Loucy (cell line): ENCODE results near the gene KDELR3.

Experiments used
- H2AFZ ChIP-seq: fragments of 200-600 bp; sonication (generic); 2 replicates; pipeline ENCODE4 v1.6.0; 2016; ENCODE audit warnings: antibody characterized with exemption, mild to moderate bottlenecking, low read length, moderate library complexity
- H3F3A ChIP-seq: fragments of 200-600 bp; 2 replicates; pipeline ENCODE4 v1.6.0; 2016; ENCODE audit warnings: antibody characterized with exemption, low read depth, mild to moderate bottlenecking
- H3K27me3 ChIP-seq: fragments of 200-600 bp; sonication (generic); 2 replicates; pipeline ENCODE4 v1.6.1; 2014; ENCODE audit warnings: low read length, mild to moderate bottlenecking; ENCODE audit not compliant: insufficient read depth, poor library complexity, severe bottlenecking
- H3K36me3 ChIP-seq: fragments of 200-600 bp; sonication (generic); 2 replicates; pipeline ENCODE4 v1.6.1; 2016; ENCODE audit warnings: low read length; ENCODE audit not compliant: insufficient read depth
- H3K4me1 ChIP-seq: fragments of 200-600 bp; sonication (generic); 2 replicates; pipeline ENCODE4 v1.5.1; 2014; ENCODE audit warnings: low read length, mild to moderate bottlenecking; ENCODE audit not compliant: insufficient read depth, poor library complexity, severe bottlenecking
- H3K4me2 ChIP-seq: fragments of 200-600 bp; sonication (generic); 2 replicates; pipeline ENCODE4 v1.6.0; 2014; ENCODE audit warnings: antibody characterized with exemption, low read length, low read depth, mild to moderate bottlenecking; ENCODE audit not compliant: poor library complexity, severe bottlenecking
- H3K4me3 ChIP-seq: fragments of 200-600 bp; sonication (generic); 2 replicates; pipeline ENCODE4 v1.5.1; 2014; ENCODE audit warnings: low read length, mild to moderate bottlenecking, mixed read lengths; ENCODE audit not compliant: poor library complexity, severe bottlenecking
- H3K79me2 ChIP-seq: fragments of 200-600 bp; sonication (generic); 2 replicates; pipeline ENCODE4 v1.6.1; 2014; ENCODE audit warnings: low read length; ENCODE audit not compliant: insufficient read depth
- H3K9ac ChIP-seq: fragments of 200-600 bp; sonication (generic); 2 replicates; pipeline ENCODE4 v1.6.0; 2014; ENCODE audit warnings: mild to moderate bottlenecking, low read depth, low read length, moderate library complexity; ENCODE audit not compliant: poor library complexity, severe bottlenecking
- H3K9me2 ChIP-seq: fragments of 200-600 bp; sonication (generic); replicated peaks from 2 replicates; pipeline ENCODE4 v1.6.1; 2016; ENCODE audit warnings: low read depth, low read length, mixed read lengths
- H3K9me3 ChIP-seq: fragments of 200-600 bp; sonication (generic); 2 replicates; pipeline ENCODE4 v1.6.1; 2014; ENCODE audit warnings: mild to moderate bottlenecking, antibody characterized with exemption, low read length, low read depth; ENCODE audit not compliant: insufficient read depth
- H4K20me1 ChIP-seq: fragments of 200-600 bp; sonication (generic); 2 replicates; pipeline ENCODE4 v1.6.0; 2014; ENCODE audit warnings: antibody characterized with exemption, low read length, mild to moderate bottlenecking; ENCODE audit not compliant: insufficient read depth, poor library complexity, severe bottlenecking
- CTCF ChIP-seq: fragments of 200-600 bp; sonication (generic); conservative IDR thresholded peaks from 2 replicates; pipeline ENCODE4 v1.5.1; 2014; ENCODE audit warnings: mild to moderate bottlenecking, antibody characterized with exemption, low read length
- EZH2phosphoT487 ChIP-seq: fragments of 200-600 bp; IDR thresholded peaks from 2 replicates; pipeline ENCODE4 v1.6.1; 2018; ENCODE audit warnings: antibody characterized with exemption, mild to moderate bottlenecking, moderate library complexity, borderline replicate concordance

KDELR3 gene

GRCh38 chr22:38479096-38479837, 11.4 kb downstream of the KDELR3 start:
- H3K4me2 ChIP-seq: no peak overlapping the region
- H4K20me1 ChIP-seq: no peaks in the 10 kb centered on the region
- H3K9me3 ChIP-seq: no peaks in the 10 kb centered on the region
- H3K27me3 ChIP-seq: no peaks in the 10 kb centered on the region
- peaks cover 28% of the 10 kb centered on the region; the same call in 1 of the 2 replicates for H3K36me3 ChIP-seq
- no peak for TF ChIP-seq CTCF
- no peak for TF ChIP-seq EZH2phosphoT487
- no peaks in the 10 kb centered on the region for H3K79me2 ChIP-seq
- no peak overlapping the region for H3K9ac ChIP-seq
- H3K4me1 ChIP-seq: no peaks in the 10 kb centered on the region
- H3F3A ChIP-seq: no peaks in the 10 kb centered on the region
- no peaks in the 10 kb centered on the region for H3K9me2 ChIP-seq
- H2AFZ ChIP-seq: no peak overlapping the region
- no peak overlapping the region for H3K4me3 ChIP-seq

- Histone ChIP-seq H3K4me1 (peaks cover 9% of the 10 kb centered on the region), H3K9me2 (no peaks in the 10 kb centered on the region), H3K9me3 (no peaks in the 10 kb centered on the region), H3K9ac (no peak overlapping the region), H3K79me2 (no peaks in the 10 kb centered on the region), H3K4me3 (no peak overlapping the region), H4K20me1 (peaks cover 6% of the 10 kb centered on the region), H3K4me2 (no peak overlapping the region), H3F3A (peaks cover 6% of the 10 kb centered on the region; the same call in 1 of the 2 replicates), H3K36me3 (peaks cover 46% of the 10 kb centered on the region; the same call in 1 of the 2 replicates), H2AFZ (no peak overlapping the region), H3K27me3 (no peaks in the 10 kb centered on the region)
- TF ChIP-seq CTCF (no peak), EZH2phosphoT487 (no peak)
These were observed 13.4 kb downstream of the KDELR3 start for GRCh38 chr22:38481162-38481870.

GRCh38 chr22:38481871-38482332, 14.0 kb downstream of the KDELR3 start:
- H3K9ac ChIP-seq: no peak overlapping the region
- no peak overlapping the region for H3K4me3 ChIP-seq
- peaks cover 9% of the 10 kb centered on the region for H4K20me1 ChIP-seq
- no peak for TF ChIP-seq CTCF
- TF ChIP-seq EZH2phosphoT487: no peak
- no peaks in the 10 kb centered on the region for H3K79me2 ChIP-seq
- H3K4me2 ChIP-seq: no peak overlapping the region
- no peaks in the 10 kb centered on the region for H3K27me3 ChIP-seq
- peaks cover 52% of the 10 kb centered on the region; the same call in 1 of the 2 replicates for H3K36me3 ChIP-seq
- peaks cover 6% of the 10 kb centered on the region; the same call in 1 of the 2 replicates for H3F3A ChIP-seq
- peaks cover 9% of the 10 kb centered on the region for H3K4me1 ChIP-seq
- no peaks in the 10 kb centered on the region for H3K9me2 ChIP-seq
- H2AFZ ChIP-seq: no peak overlapping the region
- H3K9me3 ChIP-seq: no peaks in the 10 kb centered on the region
